Neural cell (in vitro differentiated cells): ENCODE measurements around the gene DAP. TPM values are rescaled to one million over a fixed set of nuclear protein-coding genes. Genes with fewer than 3 reads are reported as not detected.

Experiments used
- H2AFZ ChIP-seq: fragments of 200-600, 300-800 bp; sonication (generic), shearing (Covaris generic); 2 replicates; pipeline ENCODE4 v1.6.0; 2014; ENCODE audit warnings: low read depth, mild to moderate bottlenecking, antibody characterized with exemption, low read length, moderate library complexity
- H3F3A ChIP-seq: fragments of 200-600 bp; shearing (Covaris generic); 2 replicates; pipeline ENCODE4 v1.6.1; 2016; ENCODE audit warnings: mild to moderate bottlenecking, moderate library complexity, mixed read lengths, antibody characterized with exemption, low read length; ENCODE audit not compliant: insufficient read depth, poor library complexity, severe bottlenecking
- H3K27ac ChIP-seq: fragments of 200-600, 300-800 bp; sonication (generic), shearing (Covaris generic); 2 replicates; pipeline ENCODE4 v1.5.1; 2014; ENCODE audit warnings: mild to moderate bottlenecking, low read length, moderate library complexity
- H3K27me3 ChIP-seq: fragments of 300-800, 200-600 bp; sonication (generic), shearing (Covaris generic); 2 replicates; pipeline ENCODE4 v1.6.0; 2014; ENCODE audit warnings: mild to moderate bottlenecking, low read depth, low read length, moderate library complexity; ENCODE audit not compliant: insufficient read depth
- H3K36me3 ChIP-seq: fragments of 300-800, 200-600 bp; sonication (generic), shearing (Covaris generic); 2 replicates; pipeline ENCODE4 v1.5.1; 2014; ENCODE audit warnings: mild to moderate bottlenecking, antibody characterized with exemption, low read length, moderate library complexity; ENCODE audit not compliant: insufficient read depth
- H3K4me2 ChIP-seq: fragments of 300-800, 200-600 bp; sonication (generic), shearing (Covaris generic); 2 replicates; pipeline ENCODE4 v1.6.0; 2014; ENCODE audit warnings: mild to moderate bottlenecking, low read length
- H3K4me3 ChIP-seq: fragments of 300-800, 200-600 bp; sonication (generic), shearing (Covaris generic); 2 replicates; pipeline ENCODE4 v1.5.1; 2014; ENCODE audit warnings: mild to moderate bottlenecking, low read length, moderate library complexity
- H3K79me2 ChIP-seq: fragments of 200-600 bp; shearing (Covaris generic); replicated peaks from 2 replicates; pipeline ENCODE4 v1.6.0; 2014; ENCODE audit warnings: mild to moderate bottlenecking, low read length, moderate library complexity; ENCODE audit not compliant: insufficient read depth
- H3K9ac ChIP-seq: fragments of 300-800, 200-600 bp; sonication (generic), shearing (Covaris generic); 2 replicates; pipeline ENCODE4 v1.6.1; 2016; ENCODE audit warnings: mild to moderate bottlenecking, low read length, mixed read lengths
- H3K9me2 ChIP-seq: fragments of 200-600 bp; shearing (Covaris generic); 2 replicates; pipeline ENCODE4 v1.6.1; 2016; ENCODE audit warnings: mild to moderate bottlenecking, low read length, mixed read lengths; ENCODE audit not compliant: insufficient read depth
- H3K9me3 ChIP-seq: fragments of 200-600, 300-800 bp; sonication (generic), shearing (Covaris generic); 2 replicates; pipeline ENCODE4 v1.6.1; 2016; ENCODE audit warnings: mild to moderate bottlenecking, mixed run types, low read length, moderate library complexity, mixed read lengths
- H4K20me1 ChIP-seq: fragments of 200-600 bp; shearing (Covaris generic); 2 replicates; pipeline ENCODE4 v1.6.1; 2016; ENCODE audit warnings: mild to moderate bottlenecking, mixed run types; ENCODE audit not compliant: insufficient read depth
- CTCF ChIP-seq: fragments of 450-650 bp; IDR thresholded peaks from 2 replicates; pipeline ENCODE4 v1.5.1; 2014; ENCODE audit warnings: antibody characterized with exemption, mild to moderate bottlenecking, moderate library complexity; ENCODE audit not compliant: poor library complexity, severe bottlenecking
- EP300 ChIP-seq: fragments of 450-650 bp; conservative IDR thresholded peaks from 2 replicates; pipeline ENCODE4 v1.6.1; 2014; ENCODE audit warnings: antibody characterized with exemption, mild to moderate bottlenecking, moderate library complexity; ENCODE audit not compliant: poor library complexity, severe bottlenecking
- EZH2 ChIP-seq: fragments of 200-600, 300-800 bp; shearing (Covaris generic), sonication (generic); IDR thresholded peaks from 2 replicates; pipeline ENCODE4 v1.6.1; 2014; ENCODE audit warnings: antibody characterized with exemption, low read length, borderline replicate concordance, mild to moderate bottlenecking; ENCODE audit not compliant: insufficient read depth, poor library complexity, severe bottlenecking
- MXI1 ChIP-seq: fragments of 450-650 bp; conservative IDR thresholded peaks from 2 replicates; pipeline ENCODE4 v1.6.1; 2014; ENCODE audit warnings: antibody characterized with exemption, mild to moderate bottlenecking; ENCODE audit not compliant: poor library complexity, severe bottlenecking
- POLR2AphosphoS5 ChIP-seq: IDR thresholded peaks from 2 replicates; pipeline ENCODE4 v1.6.1; 2012
- RAD21 ChIP-seq: fragments of 450-650 bp; conservative IDR thresholded peaks from 2 replicates; pipeline ENCODE4 v1.6.1; 2014; ENCODE audit warnings: antibody characterized with exemption, mild to moderate bottlenecking, moderate library complexity
- REST ChIP-seq: IDR thresholded peaks from 2 replicates; pipeline ENCODE4 v1.6.1; 2012; ENCODE audit warnings: borderline replicate concordance
- SMC3 ChIP-seq: fragments of 450-650 bp; conservative IDR thresholded peaks from 2 replicates; pipeline ENCODE4 v1.6.1; 2014; ENCODE audit warnings: antibody characterized with exemption, mild to moderate bottlenecking, moderate library complexity; ENCODE audit not compliant: poor library complexity
- TAF1 ChIP-seq: IDR thresholded peaks from 2 replicates; pipeline ENCODE4 v1.6.1; 2012; ENCODE audit warnings: low read depth
- polyA plus RNA-seq: library from polyadenylated mRNA; depleted of rRNA; stranded (reverse); fragments of >200 nt; gene quantifications from 2 replicates; pipeline ENCODE4 v1.2.3, GENCODE V29; 2014

Gene DAP
- polyA plus RNA-seq, 1 donor from 2014 or later, result 9.3 TPM

GRCh38 chr5:10653751-10654400 is 107.2 kb downstream of the DAP start:
- H3K4me2 ChIP-seq, result no peak overlapping the region
- TF ChIP-seq REST (no peak), POLR2AphosphoS5 (no peak), RAD21 (no peak), MXI1 (no peak), TAF1 (no peak), SMC3 (no peak), EP300 (no peak), CTCF (no peak), EZH2 (no peak)
- H3K27ac ChIP-seq, result no peak overlapping the region
- H3K4me3 ChIP-seq, result no peak overlapping the region
- peaks cover 3% of the 10 kb centered on the region for H3K9me3 ChIP-seq
- H3K36me3 ChIP-seq, result no peaks in the 10 kb centered on the region
- no peak overlapping the region for H3K9ac ChIP-seq
- no peak overlapping the region for H2AFZ ChIP-seq
- H3F3A ChIP-seq, result no peaks in the 10 kb centered on the region
- H3K79me2 ChIP-seq, result no peaks in the 10 kb centered on the region
- H3K27me3 ChIP-seq, result no peaks in the 10 kb centered on the region
- H3K9me2 ChIP-seq, result no peaks in the 10 kb centered on the region
- no peaks in the 10 kb centered on the region for H4K20me1 ChIP-seq

- TF ChIP-seq TAF1 (no peak), SMC3 (no peak), POLR2AphosphoS5 (no peak), REST (no peak), EP300 (no peak), CTCF (no peak), MXI1 (no peak), EZH2 (no peak), RAD21 (no peak)
- Histone ChIP-seq H3K9ac (no peak overlapping the region), H3K27ac (no peak overlapping the region)
Measured at GRCh38 chr5:10653043-10653442, 108.0 kb downstream of the DAP start.

More at GRCh38 chr5:10653043-10653442, 108.0 kb downstream of the DAP start:
- Histone ChIP-seq H3K4me2 (no peak overlapping the region), H3K4me3 (no peak overlapping the region), H3K9me2 (no peaks in the 10 kb centered on the region), H3K36me3 (no peaks in the 10 kb centered on the region), H3K9me3 (no peaks in the 10 kb centered on the region), H3K27me3 (no peaks in the 10 kb centered on the region), H4K20me1 (no peaks in the 10 kb centered on the region), H3F3A (no peaks in the 10 kb centered on the region), H2AFZ (no peak overlapping the region), H3K79me2 (no peaks in the 10 kb centered on the region)
